NCI-H460 (cell line): ENCODE results near the gene RNF141. TPM values are rescaled to one million over a fixed set of nuclear protein-coding genes. Genes with fewer than 3 reads are reported as not detected.

Experiments
- DNase-seq: peaks from one replicate; pipeline ENCODE4 v3.0.0-alpha.2; 2016; ENCODE audit warnings: low read depth; ENCODE audit errors: extremely low read depth
- total RNA-seq: library from RNA; depleted of rRNA; stranded (reverse); fragments of >200 nt; shearing (Covaris generic); gene quantifications from 2 replicates; pipeline ENCODE4 v1.2.3, GENCODE V29; 2014

The RNF141 gene
- total RNA-seq, 1 experiment from 2014 or later, result 15.3 TPM

DNA sequence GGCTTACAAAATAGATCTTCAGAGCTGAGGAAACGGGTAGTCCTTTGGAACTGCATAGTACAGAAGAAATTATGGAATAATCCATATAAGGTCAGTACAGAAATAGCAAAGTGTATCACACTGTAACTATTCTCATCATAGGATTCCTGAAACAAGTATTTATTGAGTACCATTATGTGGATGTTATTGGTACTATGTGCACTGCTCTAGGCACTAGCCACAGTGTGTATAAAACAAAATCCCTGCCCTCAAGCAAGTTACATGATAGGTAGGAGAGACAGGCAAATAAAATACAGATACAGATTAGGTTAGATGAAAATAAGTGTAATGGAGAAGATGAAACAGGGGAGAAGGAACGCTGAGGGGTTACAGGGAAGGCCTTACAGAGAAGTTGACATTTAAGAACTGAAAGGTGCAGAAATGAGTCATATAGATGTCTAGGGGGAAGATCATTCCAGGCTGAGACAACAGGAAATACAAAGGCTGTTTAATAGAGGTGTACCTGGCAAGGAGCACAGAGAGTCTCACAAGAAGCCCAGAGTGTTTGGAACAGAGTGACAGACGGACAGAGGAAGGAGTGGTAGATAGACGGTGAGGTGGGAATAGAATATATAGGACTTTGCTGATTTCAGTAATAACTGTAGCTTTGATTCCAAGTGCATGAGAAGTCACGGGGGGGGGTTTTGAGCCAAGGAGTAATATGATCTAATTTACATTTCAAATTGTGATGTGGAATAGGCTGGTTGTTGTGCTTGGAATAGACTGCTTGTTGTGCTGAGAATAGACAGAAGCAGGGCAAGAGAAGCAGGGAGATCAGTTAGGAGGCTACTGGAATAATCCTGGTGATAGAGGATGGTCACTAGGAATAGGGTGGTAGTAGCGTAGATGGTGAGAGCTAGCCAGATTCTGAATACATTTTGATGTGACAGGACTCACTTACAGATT is 13.7 kb downstream of the RNF141 start:
- no peak for DNase-seq

DNA sequence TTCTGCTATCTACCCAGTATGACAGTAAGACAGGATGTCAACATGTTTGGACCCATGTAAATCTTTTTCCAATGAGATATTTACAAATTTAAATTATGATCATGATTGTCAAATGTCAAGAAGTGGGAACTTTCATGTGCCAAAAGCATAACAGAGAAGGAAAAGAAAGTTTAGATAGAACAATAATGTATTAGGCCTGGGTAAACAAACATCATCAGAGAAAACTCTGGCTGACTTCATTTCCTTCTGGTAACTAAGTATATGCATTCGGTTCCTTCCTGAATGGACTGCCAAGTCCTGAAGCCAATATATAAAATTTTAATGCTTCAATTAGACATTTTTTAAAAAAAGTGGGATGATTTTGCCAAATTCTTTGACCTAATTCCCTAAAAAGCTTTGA is 16.5 kb downstream of the RNF141 start:
- DNase-seq, result no peak

DNA sequence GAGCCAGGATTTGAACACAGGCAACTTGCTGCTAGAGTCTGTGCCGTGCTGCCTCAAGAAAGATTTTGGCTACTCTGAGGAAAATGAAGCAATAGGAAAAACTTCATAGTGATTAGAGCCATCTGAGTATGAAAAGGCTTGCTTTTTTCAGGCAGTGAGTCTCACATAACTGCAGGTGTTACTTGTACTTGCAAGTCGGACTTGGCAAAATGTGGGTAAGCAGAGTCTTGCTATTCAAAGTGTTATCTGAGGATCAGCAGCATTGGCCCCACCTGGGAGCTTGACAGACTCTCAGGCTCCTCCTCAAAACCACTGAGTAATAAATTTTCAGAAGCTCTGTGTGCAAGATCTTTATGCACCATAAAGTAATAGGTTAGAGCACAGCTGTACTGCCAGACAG is 18.1 kb downstream of the RNF141 start:
- no peak for DNase-seq

DNA sequence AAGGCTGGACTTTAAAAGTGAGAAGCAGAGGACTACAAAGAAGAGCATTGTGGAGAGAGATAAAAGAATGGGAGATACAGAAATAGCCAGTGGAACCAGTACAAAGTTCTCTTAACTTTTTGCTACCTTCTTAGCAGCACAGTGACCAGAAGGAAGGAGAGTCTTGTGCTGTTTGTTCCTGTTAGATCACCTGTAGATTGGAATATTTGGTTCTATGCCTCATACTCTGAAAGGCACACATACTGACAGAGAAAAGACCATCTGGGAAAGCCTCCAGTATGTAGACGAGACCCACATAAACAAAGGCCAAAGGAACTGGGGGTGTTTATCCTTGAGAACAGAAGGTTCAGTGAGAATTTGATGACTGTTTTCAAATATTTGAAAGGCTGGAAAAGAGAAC is 18.7 kb downstream of the RNF141 start:
- no peak for DNase-seq

DNA sequence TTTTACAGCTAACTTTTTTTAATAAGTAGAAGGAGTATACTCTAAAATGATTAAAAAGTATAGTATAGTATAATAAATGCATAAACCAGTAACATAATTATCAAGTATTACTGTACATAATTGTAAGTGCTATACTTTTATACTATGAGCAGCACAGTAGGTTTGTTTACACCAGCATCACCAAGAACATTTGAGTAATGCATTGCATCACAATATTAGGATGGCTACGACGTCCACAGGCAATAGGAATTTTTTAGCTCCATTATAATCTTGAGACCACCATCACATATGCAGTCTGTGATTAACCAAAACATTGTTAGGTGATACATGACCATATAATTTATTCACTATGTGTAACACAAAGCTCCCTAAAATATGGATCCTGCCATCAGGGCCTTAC is 20.4 kb downstream of the RNF141 start:
- DNase-seq, result no peak

DNA sequence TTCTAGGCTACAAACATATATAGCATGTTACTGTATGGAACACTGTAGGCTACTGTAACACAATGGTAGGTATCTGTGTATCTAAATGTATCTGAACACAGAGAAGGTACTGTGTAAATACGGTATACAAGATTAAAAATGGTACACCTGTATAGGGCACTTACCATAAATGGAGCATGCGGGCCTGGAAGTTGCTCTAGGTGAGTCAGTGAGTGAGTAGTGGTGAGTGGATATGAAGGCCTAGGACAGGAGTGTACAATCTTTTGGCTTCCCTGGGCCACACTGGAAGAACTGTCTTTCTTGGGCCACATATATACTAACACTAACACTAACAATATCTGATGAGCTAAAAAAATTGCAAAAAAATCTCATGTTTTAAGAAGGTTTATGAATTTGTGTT is 21.4 kb downstream of the RNF141 start:
- no peak for DNase-seq

DNA sequence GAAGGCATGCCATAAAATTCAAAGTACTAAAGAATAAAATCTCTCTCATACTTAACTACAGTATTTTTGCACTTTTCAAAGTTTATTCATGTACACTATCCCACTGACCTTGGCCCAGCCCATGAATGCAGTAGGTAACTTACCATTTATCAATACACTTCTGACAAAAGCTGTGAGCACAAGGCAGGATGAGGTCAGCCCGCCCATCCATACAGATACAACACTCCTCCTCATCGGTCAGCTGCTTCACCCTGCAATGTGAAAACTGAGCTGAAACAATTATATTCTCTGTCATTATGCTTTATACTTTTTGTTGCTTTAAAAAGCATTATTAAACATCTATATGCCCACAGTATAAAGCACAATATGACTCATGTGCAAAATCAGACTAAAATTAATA is 22.1 kb downstream of the RNF141 start:
- no peak for DNase-seq

DNA sequence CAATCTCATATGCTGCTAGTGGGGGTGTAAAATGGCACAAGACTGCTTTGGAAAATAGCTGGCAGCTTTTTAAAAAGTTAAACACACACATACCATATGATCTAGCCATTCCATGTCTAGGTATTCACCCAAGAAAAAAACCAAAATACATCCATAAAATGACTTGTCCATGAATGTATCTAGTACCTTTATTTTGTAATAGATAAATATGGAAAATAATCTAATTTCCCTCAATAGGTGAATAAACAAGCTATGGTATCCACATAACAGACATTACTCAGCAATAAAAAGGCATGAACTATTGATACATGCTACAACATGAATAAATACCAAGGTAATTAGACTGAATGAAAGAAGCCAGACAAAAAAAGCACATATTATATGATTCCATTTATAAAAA is 22.9 kb downstream of the RNF141 start:
- DNase-seq, result no peak

DNA sequence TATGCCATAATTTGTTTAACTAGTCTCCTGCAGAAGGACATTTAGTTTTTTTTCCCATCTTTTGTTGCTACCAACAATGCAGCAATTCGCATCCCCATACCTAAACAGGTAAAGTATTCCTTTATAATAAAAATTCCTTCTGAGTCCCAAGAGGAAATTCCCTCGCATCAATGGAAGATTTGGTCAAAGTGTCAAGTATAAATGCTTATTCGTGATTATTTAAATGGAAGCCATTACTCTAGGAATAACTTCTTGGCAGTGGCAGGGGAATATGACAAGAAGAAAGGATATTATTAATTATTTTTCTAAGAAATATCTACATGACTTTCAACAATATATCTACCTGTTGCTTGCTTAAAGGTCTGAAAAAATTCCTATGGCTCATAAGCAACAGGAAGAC is 25.6 kb downstream of the RNF141 start:
- no peak for DNase-seq

DNA sequence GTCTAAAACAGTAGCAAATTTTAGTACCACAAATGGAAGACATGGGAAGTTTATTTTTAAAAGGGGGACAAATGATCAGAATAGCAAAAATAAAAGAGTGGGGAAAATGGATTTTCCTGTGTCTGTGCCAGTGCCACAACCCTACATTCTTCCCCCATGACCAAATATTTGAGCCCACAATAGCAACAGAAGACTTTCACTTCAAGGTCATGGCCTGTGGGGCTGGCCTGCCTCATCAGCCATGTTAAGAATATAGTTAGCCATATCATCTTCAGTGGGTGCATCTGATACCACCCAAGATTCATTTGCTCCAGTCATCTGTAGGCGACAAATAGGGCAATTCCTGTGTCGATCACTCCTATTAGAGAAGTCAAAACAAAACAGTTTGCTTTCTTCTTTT is 26.3 kb downstream of the RNF141 start:
- no peak for DNase-seq

DNA sequence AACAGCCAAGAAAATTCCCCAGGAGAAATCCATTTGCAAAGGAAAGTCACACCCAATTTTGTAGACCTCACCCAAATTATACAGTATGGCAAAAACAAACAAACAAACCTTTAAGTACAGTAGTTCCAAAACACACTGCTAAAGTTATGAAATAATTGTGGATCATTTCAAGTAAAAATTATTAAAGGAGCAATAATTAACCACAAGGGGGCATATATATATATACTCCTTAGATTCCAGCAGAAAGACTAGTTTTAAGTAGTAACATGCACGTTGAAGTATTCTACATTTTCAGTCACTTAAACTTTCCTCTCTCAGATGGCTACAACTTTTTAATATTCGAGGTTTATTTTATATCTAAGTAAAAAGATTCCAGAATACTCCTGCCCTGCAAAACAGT is 26.8 kb downstream of the RNF141 start:
- DNase-seq, result no peak

DNA sequence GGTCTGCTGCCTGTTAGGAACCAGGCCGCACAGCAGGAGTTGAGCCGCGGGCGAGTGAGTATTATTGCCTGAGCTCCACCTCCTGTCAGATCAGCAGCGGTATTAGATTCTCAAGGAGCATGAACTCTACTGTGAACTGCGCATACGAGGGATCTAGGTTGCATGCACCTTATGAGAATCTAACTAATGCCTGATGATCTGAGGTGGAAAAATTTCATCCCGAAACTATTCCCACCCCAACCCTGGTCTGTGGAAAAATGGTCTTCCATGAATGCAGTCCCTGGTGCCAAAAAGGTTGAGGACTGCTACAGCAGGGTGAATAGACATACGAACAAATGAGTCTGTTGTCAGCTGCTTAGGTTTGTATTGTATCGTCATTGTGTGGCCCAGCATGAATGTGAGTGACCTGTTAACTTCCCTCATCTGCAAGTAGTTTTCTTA is 29.8 kb downstream of the RNF141 start:
- DNase-seq, result no peak

DNA sequence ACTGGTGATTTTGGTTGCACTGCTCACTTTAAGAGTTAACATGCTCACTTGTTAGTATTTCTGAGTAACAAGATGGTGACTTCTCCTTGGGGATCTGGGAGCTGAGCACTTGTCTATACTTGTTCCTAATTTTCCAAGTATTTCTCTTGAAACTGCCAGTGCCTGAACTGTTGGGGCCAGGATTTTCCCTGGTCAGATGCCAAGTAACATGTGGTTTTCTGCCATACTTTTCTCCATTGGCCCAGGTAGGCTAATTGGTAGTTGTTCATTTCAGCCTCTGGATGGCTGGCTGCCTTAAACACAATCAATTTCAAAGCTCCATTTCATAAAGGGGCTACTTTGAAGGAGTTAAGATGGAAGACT is 35.0 kb downstream of the RNF141 start:
- DNase-seq, result no peak

DNA sequence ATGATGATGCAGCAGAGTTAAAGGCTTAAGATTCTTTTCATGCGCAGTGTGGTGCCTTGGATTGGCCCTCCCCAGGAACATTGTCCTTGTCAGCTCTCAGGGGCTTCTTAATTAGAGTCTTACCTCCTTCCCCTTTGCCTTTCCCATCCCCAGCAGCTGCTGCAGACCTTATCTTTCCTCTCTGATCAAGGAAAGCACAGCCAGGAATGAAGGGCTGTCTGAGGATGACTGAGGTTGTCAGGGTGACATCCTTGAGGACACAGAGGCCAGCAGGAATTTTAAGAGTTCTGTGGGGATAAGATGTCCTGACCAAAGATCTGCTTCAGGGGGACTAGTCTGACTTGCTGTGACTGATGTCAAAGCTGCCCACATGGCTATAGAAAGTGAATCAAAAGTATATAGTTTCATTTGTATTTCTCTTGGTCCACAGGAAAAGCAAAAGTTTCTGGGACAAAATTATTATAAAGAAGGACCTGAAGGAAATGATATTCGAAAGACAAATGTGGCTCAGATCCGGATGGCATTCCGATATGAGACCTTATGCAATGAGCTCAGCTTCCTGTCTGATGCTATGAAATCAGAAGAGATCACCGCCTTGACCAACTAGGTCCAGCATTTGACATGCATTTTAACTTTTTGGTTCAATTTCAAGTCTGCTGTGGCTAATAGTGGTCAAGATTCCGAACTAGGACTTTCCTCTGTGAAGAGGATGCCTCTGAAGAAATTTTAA is 35.5 kb downstream of the RNF141 start:
- no peak for DNase-seq

DNA sequence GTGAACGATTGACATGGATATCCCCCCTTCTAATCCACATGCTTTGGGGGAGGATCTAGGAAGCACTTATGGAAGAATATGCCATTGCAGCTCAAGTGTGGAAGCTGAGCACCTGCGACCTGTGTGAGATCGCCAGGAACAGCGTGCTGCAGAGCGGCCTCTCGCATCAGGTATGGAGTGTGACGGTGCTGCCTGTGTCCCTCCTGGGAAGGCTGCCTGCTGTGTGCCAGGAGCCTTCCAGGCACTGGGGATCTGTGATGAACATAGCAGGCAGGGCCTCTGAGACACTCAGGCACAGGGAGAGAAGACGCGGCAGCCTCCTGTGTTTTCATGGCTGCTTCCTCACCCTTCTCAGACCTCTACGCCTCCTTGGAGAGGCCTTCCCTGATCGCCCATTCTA is 36.5 kb downstream of the RNF141 start:
- no peak for DNase-seq

DNA sequence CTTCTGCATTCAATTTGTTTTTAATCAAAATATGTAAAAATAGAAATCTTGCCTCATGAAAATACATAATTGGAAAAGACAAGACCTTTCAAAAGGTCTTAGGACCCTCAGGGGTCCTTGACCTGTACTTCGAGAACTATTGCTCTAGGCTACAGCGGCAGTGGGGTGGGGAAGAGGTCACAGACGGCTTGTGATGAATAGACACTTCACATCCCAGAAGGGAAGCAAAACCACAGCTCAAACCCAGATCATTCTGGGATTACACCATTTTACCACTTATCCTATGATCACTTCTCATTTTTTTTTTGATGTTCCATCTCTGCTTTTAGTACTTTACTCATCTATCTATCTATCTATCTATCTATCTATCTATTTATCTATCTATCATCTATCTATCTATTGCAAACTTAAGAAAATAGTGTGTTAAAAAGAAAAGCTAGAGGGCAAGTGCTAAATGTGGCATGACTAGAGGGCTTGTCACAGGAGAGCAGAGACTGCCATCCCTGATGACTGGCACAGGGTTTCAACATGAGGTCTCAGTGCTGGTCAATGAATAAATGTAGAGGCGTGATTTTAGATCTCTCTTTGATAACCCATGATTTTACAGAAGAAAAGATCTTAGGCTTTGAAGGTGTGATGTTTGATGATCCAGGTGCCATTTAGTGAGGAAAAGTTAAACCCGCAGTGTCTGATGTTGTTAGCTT is 37.1 kb downstream of the RNF141 start:
- no peak for DNase-seq

DNA sequence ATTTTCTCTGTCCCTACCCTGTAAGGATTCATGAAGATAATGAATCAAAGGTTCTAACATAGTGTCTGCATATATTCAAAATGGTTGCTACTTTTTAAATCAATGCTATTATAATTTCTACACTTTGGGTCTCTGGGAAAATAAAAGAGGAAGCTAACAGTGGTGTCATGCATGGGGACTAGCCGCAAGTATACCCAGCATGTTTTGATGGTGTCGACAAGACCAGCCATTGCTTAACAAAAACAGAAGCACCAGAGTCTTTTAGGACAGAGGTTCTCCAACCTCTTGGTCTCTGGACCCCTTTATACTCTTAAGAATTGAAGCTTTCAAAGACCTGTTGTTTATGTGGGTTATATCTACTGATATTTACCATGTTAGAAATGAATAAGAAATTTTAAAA is 37.8 kb downstream of the RNF141 start:
- no peak for DNase-seq

DNA sequence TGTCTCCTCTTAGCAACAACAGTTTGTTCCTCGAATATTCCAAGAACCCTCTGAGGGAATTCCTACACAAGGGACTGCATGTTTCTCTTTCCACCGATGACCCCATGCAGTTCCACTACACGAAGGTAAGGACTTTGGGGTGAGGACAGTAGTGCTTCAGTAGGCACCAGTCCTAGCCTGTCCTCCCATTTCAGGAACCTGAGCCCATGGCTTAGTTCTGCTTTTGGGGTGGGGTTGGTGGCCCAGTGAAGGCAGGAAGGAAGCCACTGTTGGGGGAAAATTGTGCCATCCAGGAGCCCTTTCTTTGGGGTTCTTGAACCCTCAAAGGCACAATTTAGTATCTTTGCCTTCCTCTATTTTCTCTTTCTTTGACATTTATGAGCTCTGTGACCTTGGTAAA is 38.2 kb downstream of the RNF141 start:
- no peak for DNase-seq

DNA sequence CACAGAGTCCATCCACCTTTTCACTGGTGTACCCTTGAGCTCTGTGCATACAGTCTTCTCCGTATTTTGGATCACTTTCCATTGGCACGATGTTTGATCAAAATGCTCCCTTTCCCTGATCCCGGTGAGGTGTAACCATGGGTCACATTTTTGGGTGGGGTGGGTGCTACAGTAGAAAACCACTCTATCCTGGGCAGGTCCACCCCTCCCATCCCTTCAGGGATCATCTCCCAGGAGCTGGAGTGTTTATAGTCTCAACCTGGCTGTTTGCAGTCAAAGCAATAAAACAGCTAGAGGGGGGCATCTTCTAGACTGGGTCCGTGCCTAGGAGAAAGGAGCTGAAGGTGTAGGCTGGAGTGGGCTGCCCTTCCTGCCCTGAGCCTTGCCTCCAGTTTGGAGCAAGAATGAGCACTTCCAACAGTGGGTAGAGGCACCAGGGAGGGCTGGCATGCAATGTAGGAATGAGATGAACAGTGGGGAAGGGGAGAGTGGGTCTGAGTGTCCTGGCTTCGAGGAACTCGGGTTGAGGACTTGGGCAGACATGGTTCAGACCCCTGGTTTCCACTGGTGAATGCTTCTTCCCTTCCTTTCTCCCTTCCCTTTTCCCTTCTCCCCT is 38.8 kb downstream of the RNF141 start:
- no peak for DNase-seq

DNA sequence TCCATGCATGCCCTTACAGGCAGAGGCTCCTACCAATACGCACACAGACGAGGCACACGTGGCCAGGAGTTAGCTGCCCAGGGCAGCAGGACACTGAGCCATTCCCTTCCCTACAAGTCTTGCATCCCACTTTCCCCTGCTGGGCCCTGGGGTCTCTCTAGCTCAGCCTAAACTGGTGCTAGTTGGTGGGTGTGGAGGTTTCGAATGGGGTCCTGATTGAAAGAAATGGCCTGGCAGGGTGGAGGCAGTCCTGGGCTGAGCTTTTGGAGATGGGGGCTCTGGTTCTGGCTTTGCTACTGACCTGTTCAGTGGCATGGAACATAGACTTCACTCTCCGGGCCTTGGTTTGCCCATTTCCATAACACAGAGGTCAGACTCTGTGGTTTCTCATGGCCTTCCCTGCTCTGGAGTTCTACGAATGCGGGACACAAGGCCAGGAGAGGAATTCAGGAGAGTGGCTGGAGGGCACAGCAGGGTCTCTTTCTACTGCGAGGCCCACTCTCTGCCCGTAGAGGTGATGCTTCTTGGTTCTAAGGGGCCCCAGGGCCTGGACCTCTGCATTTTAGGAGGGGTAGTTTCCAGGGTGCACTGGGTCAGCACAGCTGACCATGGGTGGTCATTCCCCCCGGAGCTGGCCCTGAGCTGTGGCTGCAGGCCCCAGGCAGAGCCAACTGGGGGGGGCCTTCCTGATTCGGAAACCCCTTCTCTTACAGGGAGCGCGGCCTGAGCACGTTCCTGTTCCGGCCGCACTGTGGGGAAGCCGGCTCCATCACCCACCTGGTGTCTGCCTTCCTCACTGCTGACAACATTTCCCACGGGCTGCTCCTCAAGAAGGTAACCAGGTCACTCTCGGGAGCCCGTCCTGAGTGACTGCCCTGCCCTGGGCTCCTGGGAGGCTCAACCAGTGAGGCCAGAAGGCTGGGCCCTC is 40.0 kb downstream of the RNF141 start:
- no peak for DNase-seq
